ENCODE measurements around the gene TGFBR2.

DNA sequence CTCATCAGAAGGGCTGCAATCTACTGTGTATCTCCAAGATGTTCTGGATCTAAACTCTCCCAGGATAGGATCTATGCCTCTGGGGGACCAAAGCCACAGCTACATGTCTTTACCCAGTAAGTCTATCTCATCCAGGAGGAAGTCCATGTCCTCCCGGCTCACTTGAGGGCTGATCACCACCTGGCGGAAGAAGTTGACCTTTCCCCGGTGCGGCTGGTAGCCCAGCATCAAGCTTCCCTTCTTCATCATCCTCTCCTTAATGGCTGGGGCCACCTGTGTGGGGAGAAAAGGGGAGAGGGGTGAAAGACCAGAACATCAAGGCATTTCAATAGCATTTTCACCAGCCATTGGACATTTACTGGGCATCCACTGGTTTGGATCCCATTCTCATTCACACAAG lies 121.7 kb downstream of the TGFBR2 start:
- no peak for TF ChIP-seq CTCF (IDR thresholded peaks at IDR 0.05; ENCODE audit: insufficient read depth, low read length)
- TF ChIP-seq, protein P1, sequence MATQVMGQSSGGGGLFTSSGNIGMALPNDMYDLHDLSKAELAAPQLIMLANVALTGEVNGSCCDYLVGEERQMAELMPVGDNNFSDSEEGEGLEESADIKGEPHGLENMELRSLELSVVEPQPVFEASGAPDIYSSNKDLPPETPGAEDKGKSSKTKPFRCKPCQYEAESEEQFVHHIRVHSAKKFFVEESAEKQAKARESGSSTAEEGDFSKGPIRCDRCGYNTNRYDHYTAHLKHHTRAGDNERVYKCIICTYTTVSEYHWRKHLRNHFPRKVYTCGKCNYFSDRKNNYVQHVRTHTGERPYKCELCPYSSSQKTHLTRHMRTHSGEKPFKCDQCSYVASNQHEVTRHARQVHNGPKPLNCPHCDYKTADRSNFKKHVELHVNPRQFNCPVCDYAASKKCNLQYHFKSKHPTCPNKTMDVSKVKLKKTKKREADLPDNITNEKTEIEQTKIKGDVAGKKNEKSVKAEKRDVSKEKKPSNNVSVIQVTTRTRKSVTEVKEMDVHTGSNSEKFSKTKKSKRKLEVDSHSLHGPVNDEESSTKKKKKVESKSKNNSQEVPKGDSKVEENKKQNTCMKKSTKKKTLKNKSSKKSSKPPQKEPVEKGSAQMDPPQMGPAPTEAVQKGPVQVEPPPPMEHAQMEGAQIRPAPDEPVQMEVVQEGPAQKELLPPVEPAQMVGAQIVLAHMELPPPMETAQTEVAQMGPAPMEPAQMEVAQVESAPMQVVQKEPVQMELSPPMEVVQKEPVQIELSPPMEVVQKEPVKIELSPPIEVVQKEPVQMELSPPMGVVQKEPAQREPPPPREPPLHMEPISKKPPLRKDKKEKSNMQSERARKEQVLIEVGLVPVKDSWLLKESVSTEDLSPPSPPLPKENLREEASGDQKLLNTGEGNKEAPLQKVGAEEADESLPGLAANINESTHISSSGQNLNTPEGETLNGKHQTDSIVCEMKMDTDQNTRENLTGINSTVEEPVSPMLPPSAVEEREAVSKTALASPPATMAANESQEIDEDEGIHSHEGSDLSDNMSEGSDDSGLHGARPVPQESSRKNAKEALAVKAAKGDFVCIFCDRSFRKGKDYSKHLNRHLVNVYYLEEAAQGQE (IDR thresholded peaks at IDR 0.05; ENCODE audit: insufficient replicate concordance, low read depth) = no peak

Measured in HL-60 (cell line).